ENCODE results near the gene FRAT1. TPM values are rescaled to one million over a fixed set of nuclear protein-coding genes. Genes with fewer than 3 reads are reported as not detected.

The FRAT1 gene
- total RNA-seq, 1 donor from 2014 or later = 2.5 TPM

GRCh38 chr10:97356918-97357317 lies 37.8 kb downstream of the FRAT1 start:
- peaks cover 36% of the 10 kb centered on the region for H3K36me3 Mint-ChIP-seq (ENCODE audit: low read depth)
- DNase-seq = no peak
- H3K27ac Mint-ChIP-seq = no peak overlapping the region
- H3K27me3 Mint-ChIP-seq = no peaks in the 10 kb centered on the region
- intact Hi-C loops (cut with micrococcal nuclease) = no loop called here
- no peaks in the 10 kb centered on the region for H3K4me1 Mint-ChIP-seq
- H3K9me3 Mint-ChIP-seq = no peaks in the 10 kb centered on the region
- no peak overlapping the region for H3K4me3 Mint-ChIP-seq

- Mint-ChIP-seq H3K9me3 (no peaks in the 10 kb centered on the region), H3K4me3 (no peak overlapping the region), H3K36me3 (ENCODE audit: low read depth) (peaks cover 39% of the 10 kb centered on the region), H3K27ac (no peak overlapping the region), H3K4me1 (no peaks in the 10 kb centered on the region), H3K27me3 (no peaks in the 10 kb centered on the region)
- no peak for DNase-seq
- intact Hi-C loops (cut with micrococcal nuclease) = no loop called here
These were observed 39.3 kb downstream of the FRAT1 start for GRCh38 chr10:97358349-97358748.

GRCh38 chr10:97358781-97359180 lies 39.7 kb downstream of the FRAT1 start:
- intact Hi-C loops (cut with micrococcal nuclease) = no loop called here
- no peaks in the 10 kb centered on the region for H3K9me3 Mint-ChIP-seq

GRCh38 chr10:97360705-97361536 lies 41.9 kb downstream of the FRAT1 start:
- no peak for DNase-seq
- no peaks in the 10 kb centered on the region for H3K27me3 Mint-ChIP-seq
- peaks cover 54% of the 10 kb centered on the region for H3K36me3 Mint-ChIP-seq (ENCODE audit: low read depth)
- H3K27ac Mint-ChIP-seq = no peak overlapping the region
- intact Hi-C loops (cut with micrococcal nuclease) = no loop called here
- no peaks in the 10 kb centered on the region for H3K9me3 Mint-ChIP-seq
- no peak overlapping the region for H3K4me3 Mint-ChIP-seq
- H3K4me1 Mint-ChIP-seq = no peaks in the 10 kb centered on the region

More at GRCh38 chr10:97358781-97359180, 39.7 kb downstream of the FRAT1 start:
- no peak overlapping the region for H3K27ac Mint-ChIP-seq
- no peak overlapping the region for H3K4me3 Mint-ChIP-seq
- no peaks in the 10 kb centered on the region for H3K27me3 Mint-ChIP-seq
- H3K4me1 Mint-ChIP-seq = no peaks in the 10 kb centered on the region
- peaks cover 42% of the 10 kb centered on the region for H3K36me3 Mint-ChIP-seq (ENCODE audit: low read depth)
- no peak for DNase-seq

GRCh38 chr10:97361537-97361901 lies 42.4 kb downstream of the FRAT1 start:
- no peaks in the 10 kb centered on the region for H3K27me3 Mint-ChIP-seq
- no peak overlapping the region for H3K4me3 Mint-ChIP-seq
- no peaks in the 10 kb centered on the region for H3K4me1 Mint-ChIP-seq
- no peak for DNase-seq
- intact Hi-C loops (cut with micrococcal nuclease) = no loop called here
- peaks cover 54% of the 10 kb centered on the region for H3K36me3 Mint-ChIP-seq (ENCODE audit: low read depth)
- H3K9me3 Mint-ChIP-seq = no peaks in the 10 kb centered on the region
- no peak overlapping the region for H3K27ac Mint-ChIP-seq

GRCh38 chr10:97362310-97363033 lies 43.4 kb downstream of the FRAT1 start:
- intact Hi-C loops (cut with micrococcal nuclease) = no loop called here
- Mint-ChIP-seq H3K4me1 (no peaks in the 10 kb centered on the region), H3K27me3 (no peaks in the 10 kb centered on the region), H3K4me3 (no peak overlapping the region), H3K27ac (no peak overlapping the region), H3K9me3 (no peaks in the 10 kb centered on the region), H3K36me3 (ENCODE audit: low read depth) (peaks cover 54% of the 10 kb centered on the region)
- DNase-seq = no peak

- no peak for DNase-seq
- no peak overlapping the region for H3K27ac Mint-ChIP-seq
- intact Hi-C loops (cut with micrococcal nuclease) = no loop called here
- H3K27me3 Mint-ChIP-seq = no peaks in the 10 kb centered on the region
- no peaks in the 10 kb centered on the region for H3K4me1 Mint-ChIP-seq
- H3K36me3 Mint-ChIP-seq (ENCODE audit: low read depth) = peaks cover 50% of the 10 kb centered on the region
- no peak overlapping the region for H3K4me3 Mint-ChIP-seq
- no peaks in the 10 kb centered on the region for H3K9me3 Mint-ChIP-seq
These were observed 44.0 kb downstream of the FRAT1 start for GRCh38 chr10:97363071-97363470.

- DNase-seq = no peak
- Mint-ChIP-seq H3K4me1 (no peaks in the 10 kb centered on the region), H3K27ac (no peak overlapping the region), H3K4me3 (no peak overlapping the region), H3K27me3 (no peaks in the 10 kb centered on the region), H3K36me3 (ENCODE audit: low read depth) (peaks cover 53% of the 10 kb centered on the region), H3K9me3 (no peaks in the 10 kb centered on the region)
- intact Hi-C loops (cut with micrococcal nuclease) = no loop called here
These were observed 46.8 kb downstream of the FRAT1 start for GRCh38 chr10:97365761-97366351.

GRCh38 chr10:97366572-97366971 lies 47.5 kb downstream of the FRAT1 start:
- no peaks in the 10 kb centered on the region for H3K4me1 Mint-ChIP-seq

GRCh38 chr10:97367126-97367649 lies 48.1 kb downstream of the FRAT1 start:
- Mint-ChIP-seq H3K4me1 (no peaks in the 10 kb centered on the region), H3K36me3 (ENCODE audit: low read depth) (peaks cover 60% of the 10 kb centered on the region), H3K27me3 (no peaks in the 10 kb centered on the region), H3K9me3 (no peaks in the 10 kb centered on the region), H3K27ac (no peak overlapping the region), H3K4me3 (no peak overlapping the region)
- intact Hi-C loops (cut with micrococcal nuclease) = no loop called here
- no peak for DNase-seq

More at GRCh38 chr10:97366572-97366971, 47.5 kb downstream of the FRAT1 start:
- Mint-ChIP-seq H3K9me3 (no peaks in the 10 kb centered on the region), H3K27me3 (no peaks in the 10 kb centered on the region), H3K27ac (no peak overlapping the region), H3K4me3 (no peak overlapping the region), H3K36me3 (ENCODE audit: low read depth) (peaks cover 56% of the 10 kb centered on the region)
- intact Hi-C loops (cut with micrococcal nuclease) = no loop called here
- DNase-seq = no peak

Other genes with a start within 250 kb of the FRAT1 start
- gene SLIT1, start 133.3 kb upstream of the FRAT1 start, total RNA-seq = 0.17 and 0.26 TPM in 2 replicates
- gene ARHGAP19, start 26.6 kb upstream of the FRAT1 start, total RNA-seq = 26.4 and 30.7 TPM in 2 replicates
- 8.7 and 9.8 TPM in 2 replicates for gene FRAT2, start 15.5 kb downstream of the FRAT1 start, total RNA-seq
- 99.4 and 106 TPM in 2 replicates for gene RRP12, start 82.1 kb downstream of the FRAT1 start, total RNA-seq
- gene PGAM1, start 106.9 kb downstream of the FRAT1 start, total RNA-seq = 1,086 and 1,108 TPM in 2 replicates
- 57.9 and 59.8 TPM in 2 replicates for gene EXOSC1, start 126.7 kb downstream of the FRAT1 start, total RNA-seq
- gene ZDHHC16, start 126.9 kb downstream of the FRAT1 start, total RNA-seq = 42.9 and 43.1 TPM in 2 replicates
- 100 and 103 TPM in 2 replicates for gene MMS19, start 179.2 kb downstream of the FRAT1 start, total RNA-seq
- 1.8 and 2.1 TPM in 2 replicates for gene UBTD1, start 179.7 kb downstream of the FRAT1 start, total RNA-seq

All from activated CD4-positive, alpha-beta T cell treated with anti-CD3 and anti-CD28 coated beads, Interleukin-2, amount 10 ng/mL, durations not matched to agents 24 days and 14 days (primary cell).